GM19395 (cell line): ENCODE data around the gene CNTN4.

Source experiments
- ATAC-seq: cut with Tn5 transposase; IDR thresholded peaks from one replicate; pipeline ENCODE4 v1.9.1; 2021; ENCODE audit warnings: mild to moderate bottlenecking, moderate library complexity; ENCODE audit not compliant: unreplicated experiment

Gene CNTN4

DNA sequence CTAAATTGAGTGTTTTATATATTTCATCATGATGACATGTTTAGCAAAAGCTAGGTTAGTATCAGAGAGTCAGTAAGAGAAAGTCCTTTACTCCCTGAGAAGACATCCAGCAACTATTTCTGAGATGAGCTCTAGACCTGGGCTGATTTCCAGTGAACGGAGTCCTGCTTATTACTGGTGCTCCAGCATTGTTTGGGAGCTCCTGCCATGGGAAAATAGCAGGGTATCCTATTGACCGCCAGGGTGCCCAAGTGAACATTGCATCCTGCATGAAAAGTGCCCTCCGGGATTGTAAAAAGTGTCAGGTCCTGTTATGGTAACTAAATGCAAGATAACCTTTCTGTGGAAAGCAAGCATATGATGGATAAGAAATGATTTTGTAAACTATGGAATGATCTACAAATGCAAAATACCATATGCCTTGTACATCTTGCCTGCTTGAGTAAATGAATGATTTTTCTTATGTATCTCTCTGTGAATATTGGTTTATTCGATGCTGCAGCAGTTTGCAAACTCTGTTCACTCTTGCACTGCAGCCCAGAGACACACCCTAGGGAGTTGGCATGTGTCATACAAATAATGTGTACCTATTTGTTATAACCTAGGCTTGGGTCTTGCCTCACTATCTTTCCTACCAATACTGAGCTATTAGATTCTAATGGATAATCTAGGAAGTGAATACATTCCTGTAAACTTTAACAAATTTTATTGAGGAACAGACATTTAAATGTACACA, 914.8 kb downstream of the CNTN4 start:
- no peak for ATAC-seq

- peak; percentile 85 for ATAC-seq
Observed at GRCh38 chr3:3015185-3016089, 916.8 kb downstream of the CNTN4 start.

- no peak for ATAC-seq
Observed at GRCh38 chr3:3016226-3016625, 917.6 kb downstream of the CNTN4 start.

- no peak for ATAC-seq
Observed at GRCh38 chr3:3020209-3020608, 921.5 kb downstream of the CNTN4 start.

- ATAC-seq = no peak
Observed at GRCh38 chr3:3023111-3023745, 924.6 kb downstream of the CNTN4 start.

DNA sequence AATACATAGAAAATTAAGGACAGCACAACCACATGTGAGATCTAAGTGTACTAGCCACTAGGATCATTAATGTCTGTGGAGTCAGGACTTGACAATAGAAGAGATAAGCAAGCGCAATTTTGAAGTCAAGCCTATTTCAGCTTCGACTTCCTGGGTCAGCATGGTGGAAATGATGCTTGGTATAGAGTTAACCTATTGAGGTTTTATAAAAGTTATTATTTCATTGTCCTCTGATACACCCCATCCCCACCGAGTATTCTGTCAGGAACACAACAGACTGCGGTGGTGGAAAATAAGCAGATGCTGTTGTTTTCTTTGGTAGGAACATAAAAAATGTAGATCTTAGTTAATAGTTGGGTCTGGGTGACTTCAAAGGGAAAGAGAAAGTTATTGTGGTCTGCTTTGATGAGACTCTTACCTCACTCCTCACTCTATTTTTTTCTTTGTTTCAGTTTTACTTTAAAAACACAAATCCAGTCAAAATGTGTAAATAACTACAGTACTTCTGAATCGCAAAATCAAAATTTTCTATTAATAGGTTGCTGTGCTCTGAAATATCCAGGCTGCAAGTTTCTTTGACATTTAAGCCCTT, 929.4 kb downstream of the CNTN4 start:
- peak; percentile 97 for ATAC-seq

DNA sequence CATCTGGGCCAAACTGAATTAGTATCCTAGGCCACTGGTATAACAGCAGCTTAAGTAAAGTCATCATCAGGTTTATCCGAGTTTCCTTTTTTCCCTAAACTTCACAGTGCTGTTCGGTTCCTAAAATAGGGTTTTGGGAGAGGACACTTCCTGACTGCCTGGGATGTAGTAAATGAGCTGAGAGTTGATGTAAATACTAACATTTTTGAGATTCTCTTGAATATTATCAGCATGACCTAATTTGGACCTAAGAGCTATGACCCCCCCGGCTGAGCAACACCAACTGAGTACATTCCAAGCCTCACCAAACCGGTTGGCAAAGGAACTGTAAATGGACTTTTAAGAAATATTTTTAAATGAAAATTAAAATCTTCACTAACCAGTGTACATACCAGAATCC, 932.7 kb downstream of the CNTN4 start:
- ATAC-seq = no peak

GRCh38 chr3:3037156-3037555, 938.5 kb downstream of the CNTN4 start:
- ATAC-seq = no peak

DNA sequence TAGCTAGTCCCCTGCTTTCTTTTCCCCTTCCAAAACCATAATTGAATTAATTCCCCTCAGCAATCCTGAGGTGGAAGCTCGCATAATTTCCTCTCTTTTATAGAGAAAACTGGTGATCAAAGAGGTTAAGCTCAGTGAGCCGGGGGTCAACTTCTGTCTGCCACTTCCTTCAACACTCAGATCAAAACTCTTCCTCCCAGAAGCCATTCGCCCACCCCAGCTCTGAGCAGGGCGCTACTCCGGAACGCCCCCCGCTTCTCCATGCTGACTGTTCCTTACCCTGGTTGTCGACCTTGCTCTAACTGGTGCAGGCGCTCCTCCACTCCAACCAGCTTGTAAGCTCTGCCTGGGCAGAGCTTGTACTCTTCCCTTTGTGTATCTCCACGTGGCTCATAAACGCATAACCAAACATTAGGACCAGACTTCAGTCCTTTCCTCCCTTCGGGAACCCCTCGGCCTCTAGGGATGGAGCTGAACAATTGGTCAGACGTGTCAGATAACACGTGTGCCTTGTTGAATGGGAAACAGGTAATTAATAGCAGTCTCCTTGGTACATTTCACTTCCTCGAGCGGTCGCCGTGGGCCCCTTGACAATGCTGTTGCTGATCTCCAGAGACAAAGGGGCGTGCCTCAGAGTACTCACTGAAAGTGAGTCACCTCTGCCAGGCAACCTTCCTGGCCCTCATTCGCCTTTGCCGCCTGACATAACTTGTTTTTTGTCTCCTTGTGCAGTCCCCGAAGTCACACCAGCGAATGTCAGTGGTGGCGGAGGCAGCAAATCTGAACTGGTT, 939.7 kb downstream of the CNTN4 start:
- no peak for ATAC-seq

- no peak for ATAC-seq
Observed at GRCh38 chr3:3053974-3054373, 955.3 kb downstream of the CNTN4 start.

GRCh38 chr3:3059645-3060044, 961.0 kb downstream of the CNTN4 start:
- ATAC-seq = no peak

- no peak for ATAC-seq
Observed at GRCh38 chr3:3064297-3064696, 965.6 kb downstream of the CNTN4 start.

DNA sequence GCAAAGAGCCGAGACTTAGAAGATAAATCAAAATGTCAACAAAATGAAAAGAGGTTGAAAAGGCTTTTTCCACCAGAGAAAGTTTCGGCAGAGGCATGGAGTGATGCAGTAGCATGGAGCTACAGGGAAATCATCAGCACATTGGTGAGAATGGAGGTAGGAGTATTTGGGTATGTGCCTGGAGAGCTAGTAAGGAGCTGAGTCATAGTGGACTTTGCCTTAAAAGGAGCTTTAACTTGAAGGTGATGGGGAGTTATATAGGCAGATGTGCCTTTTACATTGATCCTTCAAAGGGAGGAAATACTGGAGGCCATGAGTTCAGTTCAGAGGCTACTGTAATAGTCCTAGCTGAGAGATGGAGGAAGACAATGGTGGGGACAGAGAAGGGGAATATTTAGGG, 967.2 kb downstream of the CNTN4 start:
- peak; percentile 50 for ATAC-seq

DNA sequence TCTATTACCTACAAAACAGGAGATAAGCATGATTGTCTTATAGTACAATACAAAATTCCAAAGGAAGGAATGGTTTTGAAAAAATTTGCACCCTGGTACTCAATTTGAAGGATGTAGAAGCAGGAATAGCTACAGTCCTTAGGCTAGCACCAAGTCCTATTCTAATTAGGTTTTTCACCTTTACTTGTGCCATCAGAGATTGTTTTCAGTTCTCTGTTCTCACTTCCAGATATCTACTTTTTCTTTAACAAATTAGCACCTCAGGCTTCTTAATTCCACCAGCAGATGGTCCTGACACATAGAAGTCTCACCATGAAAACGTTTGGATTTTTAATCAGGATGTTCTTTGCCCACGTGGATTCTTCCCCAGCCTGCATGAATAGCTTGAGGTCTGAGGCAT, 967.7 kb downstream of the CNTN4 start:
- peak; percentile 68 for ATAC-seq

DNA sequence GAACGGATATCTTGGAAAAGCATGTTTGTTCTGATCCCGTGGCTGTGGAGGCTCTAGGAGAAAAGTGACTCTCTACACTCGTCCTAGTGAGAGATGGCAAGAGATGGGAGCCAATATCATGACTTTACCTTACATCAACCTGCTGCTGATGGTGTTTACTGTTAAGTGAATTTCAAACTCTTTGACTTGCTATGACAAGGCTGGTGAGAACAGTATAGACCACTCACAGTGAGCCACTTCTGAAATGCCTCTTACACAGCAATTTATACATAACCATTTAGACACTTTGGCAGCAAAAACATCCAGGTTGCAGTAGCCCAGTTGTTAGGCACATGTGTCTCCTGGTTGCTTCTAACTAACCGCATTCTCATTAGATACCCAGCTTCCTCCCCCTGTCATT, 968.2 kb downstream of the CNTN4 start:
- ATAC-seq = no peak

DNA sequence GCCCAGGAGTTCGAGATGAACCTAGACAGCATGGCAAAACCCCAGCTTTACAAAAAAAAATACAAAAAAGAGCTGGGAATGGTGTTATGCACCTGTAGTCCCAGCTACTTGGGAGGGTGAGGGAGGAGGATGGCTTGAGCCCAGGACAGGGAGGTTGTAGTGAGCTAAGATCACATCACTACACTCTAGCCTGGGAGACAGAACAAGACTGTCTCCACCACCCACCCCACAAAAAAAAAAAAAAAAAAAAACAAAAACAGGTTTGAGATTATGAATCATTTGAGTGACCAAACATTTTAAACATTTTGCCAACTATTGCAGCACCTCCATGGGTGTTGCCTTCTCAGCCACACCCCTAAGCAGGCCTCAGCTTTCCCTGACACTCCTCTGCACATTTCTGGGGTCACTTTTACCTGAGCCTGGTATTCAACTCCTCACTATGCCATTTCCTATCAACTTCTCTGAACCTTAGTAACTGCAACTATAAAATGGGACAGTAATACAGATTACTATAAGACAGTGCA, 969.8 kb downstream of the CNTN4 start:
- no peak for ATAC-seq

DNA sequence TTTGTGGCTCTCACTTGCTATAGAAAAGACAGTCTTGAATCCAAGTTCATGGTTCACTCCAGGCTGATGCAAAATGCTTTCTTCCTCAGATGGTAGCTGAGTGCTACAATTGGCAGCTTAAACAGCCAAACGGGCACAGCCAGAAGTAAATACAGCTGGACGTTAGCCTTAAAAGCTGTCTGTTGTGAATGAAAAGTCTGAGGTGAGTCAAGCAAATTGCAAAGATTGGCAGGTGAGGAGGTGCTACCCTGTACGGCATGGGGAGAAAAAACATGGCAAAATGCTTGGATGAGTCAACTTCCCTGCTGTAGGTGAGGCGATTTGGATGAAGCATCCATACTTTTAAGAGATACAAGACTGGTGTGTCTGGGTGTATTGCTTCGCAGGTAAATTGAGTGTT, 971.1 kb downstream of the CNTN4 start:
- ATAC-seq = no peak

- no peak for ATAC-seq
Observed at GRCh38 chr3:3071136-3071535, 972.5 kb downstream of the CNTN4 start.

- peak; percentile 67 for ATAC-seq
Observed at GRCh38 chr3:3074551-3075257, 976.0 kb downstream of the CNTN4 start.

DNA sequence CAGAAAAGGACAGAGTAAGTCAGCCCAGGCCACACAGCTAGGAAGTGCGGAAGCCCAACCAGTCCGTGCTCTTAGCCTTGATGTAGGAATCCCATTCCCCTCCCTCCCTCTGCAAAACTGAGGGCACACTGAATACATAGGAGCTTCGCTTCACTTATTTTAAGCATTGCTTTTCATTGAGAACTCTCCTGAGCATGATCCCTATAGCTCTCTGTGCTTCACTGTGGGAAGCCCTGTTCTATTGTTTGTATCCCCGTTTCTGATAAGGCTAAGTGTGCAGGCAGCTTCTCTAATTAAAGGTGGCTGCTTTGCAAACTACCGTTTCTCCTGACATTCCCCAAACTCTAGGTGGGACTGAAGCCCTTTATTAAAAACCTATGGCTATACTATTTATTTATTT, 981.6 kb downstream of the CNTN4 start:
- ATAC-seq = no peak
